Breast epithelium (tissue), 3 donors: ENCODE results near the gene STXBP2.

ENCODE experiments used
- POLR2A ChIP-seq: fragments of 450-650 bp; IDR thresholded peaks from one replicate; pipeline ENCODE4 v1.6.1; 2016; ENCODE audit warnings: antibody characterized with exemption, mild to moderate bottlenecking, moderate library complexity
- POLR2AphosphoS5 ChIP-seq, 3 donors: sonication (generic); formaldehyde crosslinking; IDR thresholded peaks; one replicate each; pipeline ENCODE4 v1.6.1; 2017; ENCODE audit warnings: antibody characterized with exemption in 3 of 3
- TF ChIP-seq, protein P1 (sequence below), 3 donors: fragments of 450-650 bp; IDR thresholded peaks; one replicate each; pipeline ENCODE4 v1.5.1; 2016 to 2017; ENCODE audit warnings: antibody characterized with exemption in 3 of 3, mild to moderate bottlenecking in 3 of 3, moderate library complexity in 3 of 3

DNA sequence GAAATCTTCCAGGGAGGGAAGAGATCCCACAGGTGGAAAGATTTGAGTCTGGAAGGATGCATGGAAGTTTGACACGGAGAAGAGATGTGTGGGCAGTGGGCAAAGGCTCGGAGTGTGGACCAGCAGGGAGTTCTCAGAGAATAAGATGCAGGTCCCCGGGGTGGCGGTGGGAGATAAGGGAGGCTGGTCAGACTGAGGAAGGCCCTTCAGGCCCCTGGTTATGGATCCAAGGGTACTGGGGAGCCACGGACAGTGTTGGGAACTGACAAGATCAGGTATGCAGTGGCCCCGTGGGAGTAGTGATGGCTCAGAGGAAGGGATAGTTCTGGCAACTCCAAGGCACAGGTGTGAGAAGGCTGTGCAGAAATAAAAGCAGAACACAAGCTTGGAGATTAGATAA lies 38.7 kb upstream of the STXBP2 start:
- TF ChIP-seq POLR2A (no peak), POLR2AphosphoS5 (IDR thresholded peaks at IDR 0.05) (no peak)
- TF ChIP-seq, protein P1, sequence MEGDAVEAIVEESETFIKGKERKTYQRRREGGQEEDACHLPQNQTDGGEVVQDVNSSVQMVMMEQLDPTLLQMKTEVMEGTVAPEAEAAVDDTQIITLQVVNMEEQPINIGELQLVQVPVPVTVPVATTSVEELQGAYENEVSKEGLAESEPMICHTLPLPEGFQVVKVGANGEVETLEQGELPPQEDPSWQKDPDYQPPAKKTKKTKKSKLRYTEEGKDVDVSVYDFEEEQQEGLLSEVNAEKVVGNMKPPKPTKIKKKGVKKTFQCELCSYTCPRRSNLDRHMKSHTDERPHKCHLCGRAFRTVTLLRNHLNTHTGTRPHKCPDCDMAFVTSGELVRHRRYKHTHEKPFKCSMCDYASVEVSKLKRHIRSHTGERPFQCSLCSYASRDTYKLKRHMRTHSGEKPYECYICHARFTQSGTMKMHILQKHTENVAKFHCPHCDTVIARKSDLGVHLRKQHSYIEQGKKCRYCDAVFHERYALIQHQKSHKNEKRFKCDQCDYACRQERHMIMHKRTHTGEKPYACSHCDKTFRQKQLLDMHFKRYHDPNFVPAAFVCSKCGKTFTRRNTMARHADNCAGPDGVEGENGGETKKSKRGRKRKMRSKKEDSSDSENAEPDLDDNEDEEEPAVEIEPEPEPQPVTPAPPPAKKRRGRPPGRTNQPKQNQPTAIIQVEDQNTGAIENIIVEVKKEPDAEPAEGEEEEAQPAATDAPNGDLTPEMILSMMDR (IDR thresholded peaks at IDR 0.05), result no peak
